Nephron progenitor cell (in vitro differentiated cells): ENCODE data around the gene NPTX1.

Source experiments
- DNase-seq: peaks from one replicate; pipeline ENCODE4 v3.0.0; 2021
- H3K27ac Mint-ChIP-seq: 2 replicates; pipeline ENCODE4 v1.8.0; 2021; ENCODE audit warnings: mild to moderate bottlenecking, moderate library complexity, mixed read lengths
- H3K27me3 Mint-ChIP-seq: 2 replicates; pipeline ENCODE4 v1.8.0; 2021; ENCODE audit warnings: mild to moderate bottlenecking, low read depth, mixed read lengths; ENCODE audit not compliant: poor library complexity
- H3K36me3 Mint-ChIP-seq: 2 replicates; pipeline ENCODE4 v1.8.0; 2021; ENCODE audit warnings: low read depth, mixed read lengths
- H3K4me1 Mint-ChIP-seq: 2 replicates; pipeline ENCODE4 v1.8.0; 2021; ENCODE audit warnings: mixed read lengths
- H3K4me3 Mint-ChIP-seq: 2 replicates; pipeline ENCODE4 v1.8.0; 2021; ENCODE audit warnings: mild to moderate bottlenecking, moderate library complexity, mixed read lengths
- H3K9me3 Mint-ChIP-seq: 2 replicates; pipeline ENCODE4 v1.8.0; 2021; ENCODE audit warnings: mild to moderate bottlenecking, moderate library complexity, mixed read lengths
- CTCF ChIP-seq: fragments of 200-600 bp; sonication (generic); IDR thresholded peaks from 2 replicates; pipeline ENCODE4 v1.5.0; 2021; ENCODE audit warnings: antibody characterized with exemption

The NPTX1 gene

DNA sequence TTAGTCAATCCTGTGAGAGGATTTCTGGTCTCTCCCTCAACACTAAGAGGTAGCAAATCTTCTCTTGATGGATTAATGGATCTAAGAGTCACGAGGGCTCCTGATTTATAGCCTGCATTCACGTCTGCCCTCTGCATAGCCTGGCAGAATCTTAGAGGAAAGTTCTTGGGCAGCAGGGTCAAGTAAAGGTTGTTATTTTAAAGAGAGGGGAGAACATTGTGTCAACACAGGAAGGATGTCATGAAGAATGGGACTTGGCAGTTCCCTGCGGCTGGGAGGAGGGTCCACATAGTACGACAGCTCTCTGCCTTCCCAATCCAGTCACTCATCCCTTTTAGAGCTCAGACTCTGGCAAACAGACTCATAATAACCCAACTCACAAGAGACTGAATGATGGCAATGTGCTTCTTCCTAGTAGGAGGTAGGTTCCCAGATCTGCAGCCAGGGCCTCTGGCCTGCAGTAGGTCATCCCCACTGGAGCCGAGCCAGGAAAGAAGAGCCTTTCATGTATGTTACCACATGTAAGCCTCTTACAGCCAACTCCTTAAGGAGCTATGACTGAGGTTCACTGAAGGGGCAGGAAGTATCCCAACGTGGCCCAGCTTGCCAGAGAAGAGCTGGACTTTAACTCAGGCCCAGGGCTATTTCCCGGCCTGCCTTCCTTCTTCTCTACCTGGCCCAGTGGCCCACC, 42.8 kb upstream of the NPTX1 start:
- no peaks in the 10 kb centered on the region for H3K36me3 Mint-ChIP-seq
- no peaks in the 10 kb centered on the region for H3K9me3 Mint-ChIP-seq
- no peak overlapping the region for H3K4me3 Mint-ChIP-seq
- H3K27ac Mint-ChIP-seq = peak overlapping the region; percentile 58
- no peak for TF ChIP-seq CTCF
- H3K27me3 Mint-ChIP-seq = peaks cover 40% of the 10 kb centered on the region
- peak; percentile 39 for DNase-seq
- peaks cover 56% of the 10 kb centered on the region for H3K4me1 Mint-ChIP-seq

GRCh38 chr17:80518392-80518791, 42.0 kb upstream of the NPTX1 start:
- Mint-ChIP-seq H3K4me1 (peaks cover 54% of the 10 kb centered on the region), H3K9me3 (no peaks in the 10 kb centered on the region), H3K4me3 (no peak overlapping the region), H3K27ac (no peak overlapping the region), H3K36me3 (no peaks in the 10 kb centered on the region), H3K27me3 (peaks cover 38% of the 10 kb centered on the region)
- no peak for DNase-seq
- no peak for TF ChIP-seq CTCF

- H3K27me3 Mint-ChIP-seq = peaks cover 39% of the 10 kb centered on the region
- DNase-seq = no peak
- no peak for TF ChIP-seq CTCF
- H3K4me1 Mint-ChIP-seq = peaks cover 55% of the 10 kb centered on the region
- H3K4me3 Mint-ChIP-seq = no peak overlapping the region
- H3K27ac Mint-ChIP-seq = no peak overlapping the region
- no peaks in the 10 kb centered on the region for H3K9me3 Mint-ChIP-seq
- no peaks in the 10 kb centered on the region for H3K36me3 Mint-ChIP-seq
Observed at GRCh38 chr17:80517641-80518040, 41.2 kb upstream of the NPTX1 start.

DNA sequence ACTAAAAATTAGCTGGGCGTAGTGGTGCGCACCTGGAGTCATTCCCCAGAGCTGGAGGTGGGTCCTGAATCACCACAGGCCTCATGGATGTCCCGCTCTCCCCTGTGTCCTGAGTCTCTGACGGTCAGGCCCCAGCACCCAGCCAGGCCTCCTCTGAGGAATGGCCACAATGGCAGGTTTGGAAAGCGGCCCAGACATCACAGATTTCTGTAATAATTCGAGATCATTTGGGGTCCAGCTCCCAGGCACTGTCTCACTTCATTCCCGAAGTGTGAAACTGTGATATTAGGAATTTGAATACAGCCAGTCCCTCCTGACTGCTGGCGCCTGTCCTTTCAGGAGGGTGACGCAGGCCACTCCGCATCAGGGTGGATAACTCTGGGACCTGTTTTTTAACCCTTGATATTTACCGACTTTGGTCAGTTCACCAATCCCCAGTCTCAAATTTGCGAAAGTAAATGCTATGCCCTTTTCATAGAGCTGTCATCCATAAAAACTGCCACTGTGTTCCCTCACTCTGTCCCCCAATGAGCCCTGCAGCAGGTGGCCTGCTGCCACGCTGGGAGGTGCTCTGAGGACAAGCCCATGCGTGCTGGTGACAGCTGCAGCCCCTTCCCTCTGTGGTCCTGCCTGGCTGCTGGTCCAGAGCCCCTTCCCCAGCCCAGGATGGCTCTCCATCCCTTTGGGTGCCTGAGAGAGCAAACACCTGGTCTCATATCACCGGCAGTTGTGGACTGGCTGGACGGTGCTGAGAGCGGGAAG, 39.9 kb upstream of the NPTX1 start:
- Mint-ChIP-seq H3K4me1 (peaks cover 55% of the 10 kb centered on the region), H3K27me3 (peaks cover 37% of the 10 kb centered on the region), H3K27ac (no peak overlapping the region), H3K4me3 (no peak overlapping the region), H3K9me3 (no peaks in the 10 kb centered on the region), H3K36me3 (no peaks in the 10 kb centered on the region)
- DNase-seq = no peak
- TF ChIP-seq CTCF = no peak

DNA sequence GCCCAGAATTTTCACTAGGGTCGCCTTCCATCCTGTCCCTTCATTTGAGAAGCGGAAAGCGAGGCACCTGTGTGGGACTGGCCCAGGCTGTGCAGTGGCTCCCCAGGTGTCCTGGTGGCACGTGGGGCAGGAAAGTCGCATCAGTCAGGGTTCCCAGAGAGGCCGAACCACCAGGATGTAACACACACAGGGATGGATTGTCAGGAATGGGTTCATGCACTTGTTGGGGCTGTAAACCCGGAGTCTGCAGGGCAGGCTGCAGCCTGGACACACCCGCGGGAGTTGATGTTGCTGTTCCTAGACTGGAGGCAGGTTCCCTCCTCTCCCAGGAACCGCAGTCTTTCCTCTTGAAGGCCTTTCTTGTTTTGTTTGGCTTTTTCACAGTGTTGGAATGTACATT, 37.5 kb upstream of the NPTX1 start:
- no peak for TF ChIP-seq CTCF
- H3K4me3 Mint-ChIP-seq = no peak overlapping the region
- H3K4me1 Mint-ChIP-seq = peaks cover 30% of the 10 kb centered on the region
- H3K36me3 Mint-ChIP-seq = no peaks in the 10 kb centered on the region
- no peak overlapping the region for H3K27ac Mint-ChIP-seq
- no peaks in the 10 kb centered on the region for H3K9me3 Mint-ChIP-seq
- H3K27me3 Mint-ChIP-seq = peaks cover 26% of the 10 kb centered on the region
- DNase-seq = no peak
